ENCODE results near the gene APOB.

The APOB gene

GRCh38 chr2:20953146-20953824 is 90.6 kb downstream of the APOB start:
- no peak for TF ChIP-seq CTCF (IDR thresholded peaks at IDR 0.05; ENCODE audit: low read depth, low read length, missing control alignments)
- in situ Hi-C loops (cut with HindIII; ENCODE audit: low pct_ligation_motif_present, low sequenced_read_pairs), result loop anchor here (25.0 kb wide), 1 partner anchor 266 kb away; no protein-coding TSS in a partner anchor
- Histone ChIP-seq H3K27me3 (replicated peaks) (no peaks in the 10 kb centered on the region), H3K27ac (no peak overlapping the region), H3K4me3 (ENCODE audit: low read depth, low read length) (no peak overlapping the region), H3K36me3 (replicated peaks) (no peaks in the 10 kb centered on the region)
- no peak for DNase-seq

Data from brain microvascular endothelial cell (primary cell).